SKM-1 (cell line): ENCODE results near the gene CXCR6.

Experiments used
- DNase-seq: peaks from one replicate; lab custom pipeline; 2025; ENCODE audit not compliant: unreplicated experiment; lab: John Stamatoyannopoulos, UW

The CXCR6 gene

DNA sequence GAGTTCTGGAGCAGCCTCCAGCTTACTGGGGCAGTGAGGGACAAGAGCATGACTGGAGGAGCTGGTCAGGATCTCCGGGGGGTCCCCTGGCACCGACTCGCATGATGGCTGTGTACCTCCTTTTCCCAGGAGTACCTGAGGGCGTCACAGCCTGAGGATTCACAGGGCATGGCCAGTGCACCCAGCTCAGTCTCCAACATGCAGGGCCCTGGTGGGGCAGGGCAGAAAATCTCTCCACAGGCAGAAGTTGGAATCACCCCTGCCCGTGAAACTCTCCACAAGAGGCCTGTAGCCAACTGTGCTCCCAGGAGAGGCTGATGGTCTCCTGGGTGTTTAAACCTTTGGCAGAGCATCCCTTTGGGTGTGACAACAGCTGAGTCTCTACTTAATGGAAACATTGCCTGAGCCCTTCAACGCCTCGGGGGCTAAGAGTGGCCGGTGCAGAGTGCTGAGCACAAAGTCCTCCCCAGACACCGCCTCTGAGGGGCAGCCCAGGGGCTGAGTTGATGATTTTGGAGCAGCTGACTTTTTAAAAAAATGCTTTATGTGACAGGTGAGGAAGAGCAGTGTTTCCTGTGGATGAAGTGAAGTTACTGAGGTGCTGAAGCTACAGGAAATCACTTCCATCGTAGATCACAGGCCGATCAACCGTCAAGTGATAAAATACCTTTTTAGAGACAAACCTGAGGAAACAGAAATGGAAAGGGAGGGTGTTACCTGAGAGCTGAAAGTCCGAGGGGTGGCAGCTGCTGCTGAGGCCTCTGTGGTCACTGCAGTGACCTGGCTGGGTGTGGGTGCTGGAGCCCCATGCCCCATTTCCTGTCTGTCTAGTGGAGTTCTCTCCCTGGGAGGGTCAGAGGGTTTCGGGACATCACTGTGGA lies 21.9 kb upstream of the CXCR6 start:
- no peak for DNase-seq

- no peak for DNase-seq
Observed at GRCh38 chr3:45922039-45922326, 21.3 kb upstream of the CXCR6 start.

DNA sequence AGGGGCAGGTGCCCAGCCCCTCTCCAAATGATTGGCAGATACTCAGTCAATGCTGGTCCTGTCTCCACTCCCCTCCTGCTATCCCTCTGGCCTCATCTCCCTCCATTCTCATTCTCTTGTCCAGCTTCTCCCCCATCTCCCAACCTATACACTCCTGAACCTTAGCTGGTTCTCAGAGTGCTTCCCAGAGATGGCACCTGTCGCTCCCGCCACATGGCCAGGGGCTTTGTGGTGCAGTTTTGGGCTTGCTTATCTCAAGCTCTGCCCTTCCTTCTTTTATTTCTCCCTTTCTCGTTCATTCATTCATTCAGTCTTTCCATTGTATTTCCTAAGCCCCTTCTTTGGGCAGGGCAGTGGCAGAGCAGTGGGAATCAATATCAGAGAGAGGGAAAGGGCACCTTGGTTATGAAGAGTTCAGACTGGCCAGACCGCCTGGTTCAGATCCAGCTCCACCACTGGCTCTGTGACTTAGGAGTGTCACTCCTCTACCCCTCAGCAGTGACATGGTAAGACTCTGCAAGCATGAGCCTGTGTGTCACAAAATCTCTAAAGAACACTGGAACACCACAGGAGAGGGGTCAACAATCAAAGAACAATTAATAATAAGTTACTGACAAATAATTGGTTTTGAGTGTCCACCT lies 20.2 kb upstream of the CXCR6 start:
- no peak for DNase-seq

- DNase-seq: no peak
Observed at GRCh38 chr3:45923755-45924154, 19.5 kb upstream of the CXCR6 start.

- no peak for DNase-seq
Observed at GRCh38 chr3:45927881-45928280, 15.4 kb upstream of the CXCR6 start.

- DNase-seq: peak; percentile 20
Observed at GRCh38 chr3:45929042-45929679, 14.1 kb upstream of the CXCR6 start.

GRCh38 chr3:45931496-45931895 lies 11.8 kb upstream of the CXCR6 start:
- DNase-seq: no peak

GRCh38 chr3:45932112-45932511 lies 11.2 kb upstream of the CXCR6 start:
- peak; percentile 39 for DNase-seq

GRCh38 chr3:45933591-45933990 lies 9.7 kb upstream of the CXCR6 start:
- DNase-seq: no peak

- no peak for DNase-seq
Observed at GRCh38 chr3:45936261-45936660, 7.0 kb upstream of the CXCR6 start.

GRCh38 chr3:45937206-45938042 lies 5.8 kb upstream of the CXCR6 start:
- no peak for DNase-seq

GRCh38 chr3:45938043-45938435 lies 5.2 kb upstream of the CXCR6 start:
- DNase-seq: no peak

DNA sequence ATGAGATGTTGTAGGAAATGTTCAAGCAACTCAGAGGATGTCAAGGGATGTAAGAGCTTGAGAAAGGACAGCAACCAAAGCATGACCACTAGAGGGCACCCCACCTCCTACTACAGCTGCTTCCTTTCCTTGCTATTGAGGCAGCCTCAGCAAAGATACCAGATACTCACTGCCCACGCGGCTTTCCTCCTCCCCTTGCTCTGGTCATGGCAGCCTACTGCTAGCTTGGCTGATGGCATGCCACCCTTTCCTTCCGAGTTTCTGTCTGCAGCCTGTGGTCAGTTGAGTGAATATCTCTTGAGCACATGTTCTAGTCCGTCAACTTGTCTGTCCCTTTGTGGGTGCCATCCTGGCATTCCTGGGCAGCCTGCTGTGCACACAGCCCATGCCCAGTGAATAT lies 4.4 kb upstream of the CXCR6 start:
- DNase-seq: peak; percentile 86

DNA sequence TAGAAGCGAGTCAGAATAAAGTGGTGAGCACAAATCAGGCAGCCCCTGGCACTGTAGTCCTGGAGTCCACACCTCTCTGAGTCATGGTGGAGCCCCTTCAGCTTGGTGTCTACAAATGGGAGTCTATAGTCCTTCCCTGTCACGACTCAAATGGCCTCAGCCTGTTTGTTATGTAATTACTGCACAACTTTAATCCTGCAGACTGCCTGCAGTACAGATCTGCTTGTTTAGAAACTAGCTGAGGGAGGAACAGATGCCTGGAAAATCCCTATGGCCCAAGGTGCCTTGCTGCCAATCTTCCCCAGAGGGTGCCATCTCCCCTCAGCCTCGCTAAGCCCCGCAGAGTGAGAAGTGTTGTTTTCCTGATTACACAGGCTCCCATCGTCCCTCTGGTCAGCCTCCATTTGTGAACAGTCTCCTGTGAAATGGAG lies 3.9 kb upstream of the CXCR6 start:
- no peak for DNase-seq

GRCh38 chr3:45940004-45940780 lies 3.1 kb upstream of the CXCR6 start:
- no peak for DNase-seq

DNA sequence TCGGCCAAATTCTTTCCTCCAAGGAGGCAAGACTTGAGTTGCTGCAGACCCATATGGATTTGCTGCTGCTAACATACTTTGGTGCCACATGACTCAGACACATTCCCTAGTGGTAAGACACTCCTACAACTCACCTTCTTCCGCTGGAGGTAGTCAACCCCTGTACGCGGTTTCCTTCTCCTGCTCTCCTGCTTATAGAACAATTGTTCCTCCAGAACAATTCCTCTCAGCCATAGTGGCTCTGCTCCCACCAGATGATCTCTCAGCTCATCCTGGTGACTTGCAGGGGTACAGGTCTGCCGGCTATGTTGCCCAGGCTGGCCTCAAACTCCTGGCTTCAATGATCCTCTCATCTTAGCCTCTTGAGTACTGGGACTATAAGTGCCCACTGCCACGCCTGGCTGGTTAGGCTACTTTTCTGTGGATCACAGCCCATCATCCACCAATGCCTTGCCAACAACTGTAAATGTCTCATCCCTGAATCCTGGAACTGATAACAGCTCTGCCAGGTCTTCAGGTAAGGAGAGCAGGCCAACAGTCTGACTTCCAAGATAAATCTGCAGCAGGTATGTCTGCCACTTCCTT lies 2.4 kb upstream of the CXCR6 start:
- no peak for DNase-seq

DNA sequence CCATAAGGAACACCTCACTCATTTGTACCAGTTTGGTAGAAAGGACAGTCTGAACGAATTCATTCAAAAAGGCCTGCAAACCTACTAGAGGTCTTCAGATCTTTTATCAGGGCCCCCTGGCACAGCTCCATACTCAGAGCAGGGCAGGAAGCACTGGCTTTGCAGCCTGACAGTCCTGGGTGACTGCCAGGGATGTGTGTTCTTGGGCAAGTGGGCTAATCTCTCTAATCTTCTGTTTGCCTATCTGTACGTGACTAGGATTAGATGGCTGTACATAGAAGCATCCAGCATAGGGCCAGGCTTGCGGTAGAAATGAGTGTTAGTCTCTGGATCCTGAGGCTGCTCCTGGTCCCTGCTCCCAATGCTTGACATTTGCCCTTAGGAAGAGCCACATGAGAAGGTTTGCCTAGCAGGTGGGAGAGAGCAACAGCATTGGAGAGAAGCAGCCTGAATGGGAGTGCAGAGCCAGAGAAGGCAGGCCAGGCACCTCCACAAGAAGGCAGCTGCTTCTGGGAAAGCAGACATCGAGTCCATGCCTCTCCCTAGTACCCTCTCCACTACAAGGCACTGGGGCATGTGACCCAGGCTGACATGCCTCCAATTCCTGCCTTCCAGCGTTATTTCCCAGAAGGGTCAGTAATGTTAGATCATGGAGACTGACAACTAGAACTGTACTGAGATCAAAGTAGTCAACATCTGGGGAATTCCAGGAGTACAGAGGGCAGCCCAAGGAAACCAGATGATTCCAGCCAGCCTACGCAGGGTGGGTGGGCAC lies 1.0 kb upstream of the CXCR6 start:
- DNase-seq: no peak

GRCh38 chr3:45944830-45945620 lies 1.8 kb downstream of the CXCR6 start:
- no peak for DNase-seq

DNA sequence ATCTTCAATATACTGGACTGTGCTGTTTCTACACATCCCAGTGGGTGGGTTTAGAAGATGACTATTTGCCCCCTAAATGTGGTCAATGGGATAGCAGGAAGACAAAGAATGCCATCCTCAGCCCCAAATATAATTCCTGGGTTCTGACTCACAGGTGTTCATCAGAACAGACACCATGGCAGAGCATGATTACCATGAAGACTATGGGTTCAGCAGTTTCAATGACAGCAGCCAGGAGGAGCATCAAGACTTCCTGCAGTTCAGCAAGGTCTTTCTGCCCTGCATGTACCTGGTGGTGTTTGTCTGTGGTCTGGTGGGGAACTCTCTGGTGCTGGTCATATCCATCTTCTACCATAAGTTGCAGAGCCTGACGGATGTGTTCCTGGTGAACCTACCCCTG lies 3.0 kb downstream of the CXCR6 start:
- no peak for DNase-seq
